K562 (cell line): ENCODE measurements around the gene BANF2. TPM values are rescaled to one million over a fixed set of nuclear protein-coding genes. Genes with fewer than 3 reads are reported as not detected.
A peak's percentile ranks its signal among the peaks of the same experiment; 100 is the strongest.

Experiments used
- EGR1 ChIP-seq: fragments of 450-650 bp; conservative IDR thresholded peaks from 2 replicates; pipeline ENCODE4 v1.6.1; 2017; ENCODE audit warnings: mild to moderate bottlenecking
- IRF9 ChIP-seq: fragments of 450-650 bp; IDR thresholded peaks from 2 replicates; pipeline ENCODE4 v1.6.1; 2016; ENCODE audit warnings: missing biosample characterization, missing genetic modification characterization
- NRF1 ChIP-seq, 2 experiments: fragments of 450-650 bp; IDR thresholded peaks in 1 of 2; conservative IDR thresholded peaks in 1 of 2; 2 replicates each; pipeline ENCODE4 v1.6.1; 2014; ENCODE audit warnings: mild to moderate bottlenecking in 2 of 2
- RBM17 ChIP-seq: fragments of 200-400 bp; formaldehyde crosslinking; IDR thresholded peaks from 2 replicates; pipeline ENCODE4 v1.6.1; 2017; ENCODE audit warnings: low read depth, mild to moderate bottlenecking, low read length, borderline replicate concordance
- RBM25 ChIP-seq: fragments of 200-400 bp; formaldehyde crosslinking; IDR thresholded peaks from 2 replicates; pipeline ENCODE4 v1.6.1; 2018; ENCODE audit warnings: low read length, low read depth, moderate library complexity; ENCODE audit not compliant: severe bottlenecking
- ZBTB7A ChIP-seq: IDR thresholded peaks from 2 replicates; pipeline ENCODE4 v1.6.1; 2011; ENCODE audit warnings: low read depth, mild to moderate bottlenecking, low read length, moderate library complexity, borderline replicate concordance; ENCODE audit not compliant: control insufficient read depth
- ZNF316 ChIP-seq: fragments of 450-650 bp; IDR thresholded peaks from 2 replicates; pipeline ENCODE4 v1.6.1; 2016
- ZNF431 ChIP-seq: sonication (generic); formaldehyde crosslinking; IDR thresholded peaks from 2 replicates; pipeline ENCODE4 v1.8.0; 2022; ENCODE audit warnings: mild to moderate bottlenecking, missing genetic modification reagents
- ZNF57 ChIP-seq: fragments of 450-650 bp; formaldehyde crosslinking; IDR thresholded peaks from 2 replicates; pipeline ENCODE4 v1.4.0; 2020; ENCODE audit warnings: mild to moderate bottlenecking, moderate library complexity
- polyA plus RNA-seq, 8 experiments: library from polyadenylated mRNA; depleted of rRNA in 4 of 8; stranded (reverse) in 5 of 8; unstranded in 3 of 8; fragments of >200 nt; fragmentation: Nextera tagmentation in 2 of 8; fragmentation: Illumina TruSeq in 1 of 8; extraction: Ambion mirVana in 2 of 8; extraction: Trizol in 1 of 8; gene quantifications; 2 replicates each; pipeline versions ENCODE4 v1.2.1 to v1.2.3, GENCODE V29; 2011 to 2014; ENCODE audit warnings: inconsistent platforms in 1 of 8, missing spikeins in 1 of 8
- total RNA-seq, 7 experiments: library from RNA; depleted of rRNA in 6 of 7; stranded (reverse); fragments of >200 nt in 6 of 7; fragmentation: Illumina TruSeq in 2 of 7; extraction: Trizol in 2 of 7; gene quantifications; 2 replicates each; pipeline versions ENCODE4 v1.2.1 to v1.2.3, GENCODE V29; 2011 to 2021; ENCODE audit warnings: low replicate concordance in 1 of 7
- TF ChIP-seq, protein P1 (sequence below): fragments of 450-650 bp; IDR thresholded peaks from 2 replicates; pipeline ENCODE4 v1.6.1; 2016

The BANF2 gene
- total and polyA plus RNA-seq, 9 of the 15 experiments (the other 6 are each of a cell fraction or from before 2014, with no cell fraction given): not detected

GRCh38 chr20:17710379-17711266, 10.9 kb downstream of the BANF2 start (continued):
- TF ChIP-seq, protein P1, sequence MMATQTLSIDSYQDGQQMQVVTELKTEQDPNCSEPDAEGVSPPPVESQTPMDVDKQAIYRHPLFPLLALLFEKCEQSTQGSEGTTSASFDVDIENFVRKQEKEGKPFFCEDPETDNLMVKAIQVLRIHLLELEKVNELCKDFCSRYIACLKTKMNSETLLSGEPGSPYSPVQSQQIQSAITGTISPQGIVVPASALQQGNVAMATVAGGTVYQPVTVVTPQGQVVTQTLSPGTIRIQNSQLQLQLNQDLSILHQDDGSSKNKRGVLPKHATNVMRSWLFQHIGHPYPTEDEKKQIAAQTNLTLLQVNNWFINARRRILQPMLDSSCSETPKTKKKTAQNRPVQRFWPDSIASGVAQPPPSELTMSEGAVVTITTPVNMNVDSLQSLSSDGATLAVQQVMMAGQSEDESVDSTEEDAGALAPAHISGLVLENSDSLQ: peak; percentile 64; the same call in 1 of the 2 replicates
- TF ChIP-seq ZNF57 (CRISPR knock-in tag): no peak
- TF ChIP-seq NRF1 (conservative IDR thresholded peaks at IDR 0.05 in 1 of 2, IDR thresholded peaks at IDR 0.05 in 1 of 2): no peak
- TF ChIP-seq RBM25: no peak
- TF ChIP-seq ZBTB7A: no peak
- TF ChIP-seq EGR1: peak; percentile 88
- TF ChIP-seq ZNF431: no peak
- TF ChIP-seq RBM17: no peak
- TF ChIP-seq ZNF316: peak; percentile 22; the same call in 1 of the 2 replicates
- TF ChIP-seq IRF9 (tag): no peak
